HG02870 (cell line): Measurements from ENCODE around the gene TNRC6B.
A peak's percentile ranks its signal among the peaks of the same experiment; 100 is the strongest.
"Not testable (repeated sequence)": the region's sequence is repeated elsewhere in the genome, so short reads cannot be mapped to it uniquely, and the experiment has no call there.

Experiments used
- ATAC-seq: cut with Tn5 transposase; IDR thresholded peaks from one replicate; pipeline ENCODE4 v1.9.1; 2021; ENCODE audit warnings: mild to moderate bottlenecking, moderate library complexity; ENCODE audit not compliant: unreplicated experiment

TNRC6B gene

GRCh38 chr22:40279017-40279416 is 101.3 kb downstream of the TNRC6B start:
- no peak for ATAC-seq

- ATAC-seq: no peak
Observed at GRCh38 chr22:40281717-40282116, 104.0 kb downstream of the TNRC6B start.

GRCh38 chr22:40285513-40285912 is 107.8 kb downstream of the TNRC6B start:
- no peak for ATAC-seq

GRCh38 chr22:40289991-40290459 is 112.3 kb downstream of the TNRC6B start:
- peak; percentile 84 for ATAC-seq

- ATAC-seq: no peak
Observed at GRCh38 chr22:40290516-40290915, 112.8 kb downstream of the TNRC6B start.

- no peak for ATAC-seq
Observed at GRCh38 chr22:40294696-40295095, 117.0 kb downstream of the TNRC6B start.

- ATAC-seq: no peak
Observed at GRCh38 chr22:40300316-40300715, 122.6 kb downstream of the TNRC6B start.

- ATAC-seq: peak; percentile 91
Observed at GRCh38 chr22:40300884-40301672, 123.4 kb downstream of the TNRC6B start.

- ATAC-seq: no peak
Observed at GRCh38 chr22:40302149-40302548, 124.4 kb downstream of the TNRC6B start.

- no peak for ATAC-seq
Observed at GRCh38 chr22:40305625-40306024, 127.9 kb downstream of the TNRC6B start.

- ATAC-seq: no peak
Observed at GRCh38 chr22:40308999-40309573, 131.4 kb downstream of the TNRC6B start.

- no peak for ATAC-seq
Observed at GRCh38 chr22:40309631-40310030, 131.9 kb downstream of the TNRC6B start.

GRCh38 chr22:40310081-40310767 is 132.5 kb downstream of the TNRC6B start:
- no peak for ATAC-seq

- no peak for ATAC-seq
Observed at GRCh38 chr22:40310768-40311120, 133.0 kb downstream of the TNRC6B start.

- not testable (repeated sequence) for ATAC-seq
Observed at GRCh38 chr22:40311646-40312045, 133.9 kb downstream of the TNRC6B start.

GRCh38 chr22:40312050-40312449 is 134.3 kb downstream of the TNRC6B start:
- no peak for ATAC-seq

- ATAC-seq: no peak
Observed at GRCh38 chr22:40313007-40313406, 135.3 kb downstream of the TNRC6B start.

GRCh38 chr22:40314041-40314440 is 136.3 kb downstream of the TNRC6B start:
- ATAC-seq: no peak

GRCh38 chr22:40320687-40321086 is 143.0 kb downstream of the TNRC6B start:
- ATAC-seq: no peak

GRCh38 chr22:40322021-40322420 is 144.3 kb downstream of the TNRC6B start:
- ATAC-seq: no peak

- ATAC-seq: no peak
Observed at GRCh38 chr22:40322818-40323447, 145.2 kb downstream of the TNRC6B start.
